Mesendoderm (in vitro differentiated cells): ENCODE data around the gene TBXAS1.

Experiments used
- DNase-seq: peaks from one replicate; pipeline ENCODE4 v3.0.0; 2013
- H2AK5ac ChIP-seq: 2 replicates; pipeline ENCODE4 v1.6.1; 2013; ENCODE audit warnings: low read length, inconsistent platforms
- H2BK120ac ChIP-seq: 2 replicates; pipeline ENCODE4 v1.6.1; 2013; ENCODE audit warnings: low read depth, mild to moderate bottlenecking, low read length, moderate library complexity, mixed read lengths
- H2BK15ac ChIP-seq: replicated peaks from 2 replicates; pipeline ENCODE4 v1.6.1; 2013; ENCODE audit warnings: low read depth, mild to moderate bottlenecking, moderate library complexity
- H2BK5ac ChIP-seq: 2 replicates; pipeline ENCODE4 v1.6.1; 2013; ENCODE audit warnings: low read length, inconsistent platforms
- H3K18ac ChIP-seq: 2 replicates; pipeline ENCODE4 v1.6.1; 2013; ENCODE audit warnings: mild to moderate bottlenecking, low read length, mixed read lengths
- H3K23ac ChIP-seq: one replicate; pipeline ENCODE4 v1.6.1; 2013; ENCODE audit warnings: low read length
- H3K27ac ChIP-seq: 2 replicates; pipeline ENCODE4 v1.5.1; 2013; ENCODE audit warnings: low read depth, mild to moderate bottlenecking, inconsistent platforms, low read length, moderate library complexity
- H3K27me3 ChIP-seq: 2 replicates; pipeline ENCODE4 v1.6.1; 2013; ENCODE audit warnings: low read length, control low read depth, mild to moderate bottlenecking, inconsistent platforms; ENCODE audit not compliant: insufficient read depth, poor library complexity
- H3K36me3 ChIP-seq: 2 replicates; pipeline ENCODE4 v1.6.1; 2013; ENCODE audit warnings: low read length, inconsistent platforms; ENCODE audit not compliant: control insufficient read depth, insufficient read depth
- H3K4ac ChIP-seq: one replicate; pipeline ENCODE4 v1.6.1; 2013; ENCODE audit warnings: low read depth, mild to moderate bottlenecking, low read length, moderate library complexity
- H3K4me1 ChIP-seq: 2 replicates; pipeline ENCODE4 v1.6.1; 2013; ENCODE audit warnings: low read depth, low read length, inconsistent platforms; ENCODE audit not compliant: control insufficient read depth
- H3K4me2 ChIP-seq: 2 replicates; pipeline ENCODE4 v1.6.1; 2013; ENCODE audit warnings: low read length
- H3K4me3 ChIP-seq: 2 replicates; pipeline ENCODE4 v1.5.1; 2013; ENCODE audit warnings: mild to moderate bottlenecking, low read length
- H3K56ac ChIP-seq: one replicate; pipeline ENCODE4 v1.6.1; 2013; ENCODE audit warnings: low read length
- H3K79me1 ChIP-seq: 2 replicates; pipeline ENCODE4 v1.6.1; 2013; ENCODE audit warnings: low read length, inconsistent platforms
- H3K79me2 ChIP-seq: 2 replicates; pipeline ENCODE4 v1.6.1; 2013; ENCODE audit warnings: mild to moderate bottlenecking, low read length; ENCODE audit not compliant: control insufficient read depth, insufficient read depth
- H3K9ac ChIP-seq: 2 replicates; pipeline ENCODE4 v1.6.1; 2013; ENCODE audit warnings: low read length, inconsistent platforms
- H4K5ac ChIP-seq: one replicate; pipeline ENCODE4 v1.6.1; 2013; ENCODE audit warnings: low read length
- H4K8ac ChIP-seq: one replicate; pipeline ENCODE4 v1.6.1; 2013; ENCODE audit warnings: low read depth, mild to moderate bottlenecking, control low read depth, low read length, moderate library complexity
- WGBS: extraction: QIAGEN DNeasy Blood & Tissue Kit; methylation state at CpG from one replicate; pipeline ENCODE4 v1.1.7; 2013; ENCODE audit warnings: low lambda C conversion rate, missing lambda C conversion rate; ENCODE audit not compliant: insufficient coverage; ENCODE audit errors: extremely low coverage; 5-methylcytosine and 5-hydroxymethylcytosine counted together

Gene TBXAS1

DNA sequence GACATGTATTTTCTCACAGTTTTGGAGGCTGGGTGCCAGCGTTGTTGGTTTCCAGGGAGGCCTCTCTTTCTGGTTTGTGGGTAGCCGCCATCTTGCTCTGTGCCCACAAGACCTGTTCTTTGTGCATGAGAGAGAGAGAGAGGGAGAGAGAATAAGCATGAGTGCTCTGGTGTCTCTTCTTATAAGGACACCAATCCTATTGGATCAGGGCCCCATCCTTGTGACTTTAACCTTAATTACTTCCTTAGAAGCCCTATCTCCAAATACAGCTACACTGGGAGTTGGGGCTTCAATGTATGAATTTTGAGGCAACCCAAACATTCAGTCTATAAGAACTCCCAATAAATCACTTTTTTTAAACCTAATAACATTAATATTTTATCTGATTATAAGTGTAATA is 119.1 kb downstream of the TBXAS1 start:
- H2BK120ac ChIP-seq: no peak overlapping the region
- WGBS: no CpG with 5 or more reads among the region's 2 CpGs
- no peak for DNase-seq
- H3K4me3 ChIP-seq: no peak overlapping the region
- no peak overlapping the region for H2AK5ac ChIP-seq
- no peak overlapping the region for H3K4ac ChIP-seq
- H4K5ac ChIP-seq: no peak overlapping the region
- H3K56ac ChIP-seq: no peak overlapping the region
- H3K79me2 ChIP-seq: no peaks in the 10 kb centered on the region
- H3K27me3 ChIP-seq: no peaks in the 10 kb centered on the region
- no peak overlapping the region for H2BK5ac ChIP-seq
- H3K4me2 ChIP-seq: no peak overlapping the region
- no peaks in the 10 kb centered on the region for H3K36me3 ChIP-seq
- H3K27ac ChIP-seq: no peak overlapping the region
- H3K18ac ChIP-seq: no peak overlapping the region
- H3K23ac ChIP-seq: no peak overlapping the region
- no peaks in the 10 kb centered on the region for H3K79me1 ChIP-seq
- H4K8ac ChIP-seq: no peak overlapping the region
- H3K4me1 ChIP-seq: no peaks in the 10 kb centered on the region
- no peak overlapping the region for H2BK15ac ChIP-seq
- H3K9ac ChIP-seq: no peak overlapping the region

DNA sequence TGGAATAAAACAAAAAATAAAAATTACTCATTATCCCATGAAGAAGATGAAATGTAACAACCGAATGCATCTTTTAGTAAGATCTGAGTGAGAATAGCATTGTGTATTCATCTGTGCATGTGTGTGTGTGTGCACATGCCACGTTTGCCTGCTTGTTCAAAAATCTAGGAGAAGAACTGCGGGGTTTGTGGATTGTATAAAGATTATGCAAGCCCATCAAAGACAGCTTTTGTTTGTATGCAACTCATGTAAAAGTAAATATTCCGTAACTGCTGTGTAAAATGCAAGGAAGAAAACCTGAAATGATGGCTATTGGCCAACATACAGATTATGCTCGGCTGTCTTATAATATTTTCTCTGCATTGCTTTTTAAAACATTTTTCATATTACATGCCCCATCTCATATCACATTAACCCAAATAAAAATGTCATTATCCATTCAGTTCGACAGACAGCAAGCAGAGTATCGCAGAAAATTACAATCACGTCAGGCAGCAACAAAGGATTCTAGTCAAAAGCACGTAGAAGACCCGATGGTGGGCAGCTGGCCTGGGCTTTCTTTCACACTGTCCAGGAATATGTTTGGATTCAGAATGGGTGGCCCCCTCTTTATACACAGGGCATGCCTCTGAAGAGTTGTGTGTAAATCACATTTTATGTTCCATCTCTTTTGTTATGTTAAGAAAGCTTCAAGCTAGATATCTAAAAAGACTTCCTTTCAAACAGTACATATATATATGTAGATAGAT is 119.7 kb downstream of the TBXAS1 start:
- no peak overlapping the region for H3K56ac ChIP-seq

DNA sequence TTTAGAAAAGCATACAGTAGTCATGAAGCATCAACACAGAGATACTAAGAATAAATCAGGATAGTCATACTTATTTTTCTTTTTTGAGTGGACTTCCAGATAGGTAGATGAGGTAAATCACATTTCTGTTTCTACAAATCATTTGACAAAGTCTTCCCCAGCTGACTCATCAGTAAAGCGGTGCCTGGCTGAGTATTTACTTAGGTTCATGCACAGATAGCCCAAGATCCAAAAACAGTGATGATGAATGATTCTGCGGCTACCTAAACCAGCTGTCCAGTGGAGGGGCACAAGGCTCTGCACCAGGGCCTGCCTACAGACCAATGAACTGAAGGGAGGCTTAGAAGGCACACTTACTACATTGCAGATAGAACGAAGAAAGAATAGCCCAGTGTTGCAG is 120.6 kb downstream of the TBXAS1 start:
- H3K4me1 ChIP-seq: no peaks in the 10 kb centered on the region
- H3K4ac ChIP-seq: no peak overlapping the region
- no peak overlapping the region for H3K4me2 ChIP-seq
- H3K27ac ChIP-seq: no peak overlapping the region
- no peaks in the 10 kb centered on the region for H3K79me1 ChIP-seq
- H2BK120ac ChIP-seq: no peak overlapping the region
- H2BK15ac ChIP-seq: no peak overlapping the region
- H3K56ac ChIP-seq: no peak overlapping the region
- no CpG with 5 or more reads among the region's 3 CpGs for WGBS
- no peak overlapping the region for H2AK5ac ChIP-seq
- H4K8ac ChIP-seq: no peak overlapping the region
- no peak overlapping the region for H4K5ac ChIP-seq
- no peaks in the 10 kb centered on the region for H3K79me2 ChIP-seq
- H3K36me3 ChIP-seq: no peaks in the 10 kb centered on the region
- H3K23ac ChIP-seq: no peak overlapping the region
- no peak overlapping the region for H2BK5ac ChIP-seq
- no peak overlapping the region for H3K4me3 ChIP-seq
- no peak for DNase-seq
- H3K18ac ChIP-seq: no peak overlapping the region
- H3K9ac ChIP-seq: no peak overlapping the region
- no peaks in the 10 kb centered on the region for H3K27me3 ChIP-seq

More for the DNA sequence above, 119.7 kb downstream of the TBXAS1 start:
- Histone ChIP-seq H3K4me1 (no peaks in the 10 kb centered on the region), H4K8ac (no peak overlapping the region), H3K4me3 (no peak overlapping the region), H3K27me3 (no peaks in the 10 kb centered on the region), H2BK15ac (no peak overlapping the region), H3K27ac (no peak overlapping the region), H4K5ac (no peak overlapping the region), H3K36me3 (no peaks in the 10 kb centered on the region), H3K4ac (no peak overlapping the region), H3K79me2 (no peaks in the 10 kb centered on the region), H3K18ac (no peak overlapping the region), H2BK5ac (no peak overlapping the region), H3K9ac (no peak overlapping the region), H3K79me1 (no peaks in the 10 kb centered on the region), H3K23ac (no peak overlapping the region), H2BK120ac (no peak overlapping the region), H3K4me2 (no peak overlapping the region), H2AK5ac (no peak overlapping the region)
- no peak for DNase-seq
- no CpG with 5 or more reads among the region's 10 CpGs for WGBS

DNA sequence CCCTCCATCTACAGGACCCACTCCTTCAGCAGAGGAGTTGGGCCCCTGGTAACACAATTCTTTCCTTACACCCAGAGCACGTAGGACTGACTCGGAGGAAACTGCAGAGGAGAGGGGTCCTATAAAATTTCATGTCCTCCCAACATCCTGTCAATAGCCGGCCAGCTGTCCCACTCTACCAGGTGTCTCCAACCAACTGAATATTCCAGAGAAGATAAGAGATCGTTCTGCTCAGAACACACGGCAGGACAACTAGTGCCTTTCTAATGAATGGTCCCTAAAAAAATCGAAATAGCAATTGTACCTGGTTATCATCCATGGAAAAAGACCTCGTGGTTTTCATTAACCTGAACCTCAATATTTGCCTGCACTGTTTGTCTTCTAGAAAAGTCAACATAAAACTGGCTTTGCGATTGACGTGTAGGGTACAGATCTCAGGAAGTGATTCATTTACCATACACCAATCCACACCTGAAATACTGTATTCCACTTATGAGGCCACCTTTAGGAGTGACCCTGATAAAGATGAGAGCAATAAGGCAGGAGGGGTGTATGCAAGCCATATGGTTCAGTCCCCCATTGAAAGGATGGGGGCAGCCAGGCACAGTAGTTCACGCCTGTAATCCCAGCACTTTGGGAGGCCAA is 121.9 kb downstream of the TBXAS1 start:
- Histone ChIP-seq H2BK5ac (no peak overlapping the region), H3K79me2 (no peaks in the 10 kb centered on the region), H4K5ac (no peak overlapping the region), H3K4me2 (no peak overlapping the region), H3K56ac (no peak overlapping the region), H3K36me3 (no peaks in the 10 kb centered on the region), H2BK15ac (no peak overlapping the region), H3K4me1 (no peaks in the 10 kb centered on the region), H3K18ac (no peak overlapping the region), H3K27me3 (no peaks in the 10 kb centered on the region), H3K4me3 (no peak overlapping the region), H3K4ac (no peak overlapping the region), H3K27ac (no peak overlapping the region), H3K9ac (no peak overlapping the region), H2BK120ac (no peak overlapping the region), H2AK5ac (no peak overlapping the region), H3K23ac (no peak overlapping the region), H3K79me1 (no peaks in the 10 kb centered on the region), H4K8ac (no peak overlapping the region)
- DNase-seq: no peak
- WGBS: no CpG with 5 or more reads among the region's 10 CpGs

DNA sequence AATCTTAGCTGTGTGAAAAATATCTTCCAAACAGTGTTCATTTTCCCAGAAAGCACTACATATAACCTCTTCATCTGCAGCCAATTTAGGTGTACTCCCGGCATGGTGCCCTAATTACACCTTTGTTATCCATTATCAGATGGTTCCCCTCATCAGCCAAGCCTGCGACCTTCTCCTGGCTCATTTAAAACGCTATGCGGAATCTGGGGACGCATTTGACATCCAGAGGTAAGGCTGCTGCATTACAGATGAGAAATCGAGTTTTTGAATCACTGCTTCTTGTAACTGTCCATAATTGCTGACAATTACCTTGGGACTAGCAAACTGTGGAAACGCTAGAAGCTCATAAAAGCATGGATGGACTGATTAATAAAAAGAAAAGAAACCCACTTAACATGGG is 124.2 kb downstream of the TBXAS1 start:
- no CpG with 5 or more reads among the region's 7 CpGs for WGBS
- no peak overlapping the region for H3K18ac ChIP-seq
- no peak overlapping the region for H3K27ac ChIP-seq
- H3K79me2 ChIP-seq: no peaks in the 10 kb centered on the region
- no peak overlapping the region for H3K9ac ChIP-seq
- H4K8ac ChIP-seq: no peak overlapping the region
- no peak overlapping the region for H3K4me2 ChIP-seq
- H3K27me3 ChIP-seq: no peaks in the 10 kb centered on the region
- no peak overlapping the region for H3K23ac ChIP-seq
- H2AK5ac ChIP-seq: no peak overlapping the region
- H3K36me3 ChIP-seq: no peaks in the 10 kb centered on the region
- no peak overlapping the region for H3K4me3 ChIP-seq
- no peak overlapping the region for H2BK15ac ChIP-seq
- DNase-seq: no peak
- H4K5ac ChIP-seq: no peak overlapping the region
- H3K4me1 ChIP-seq: no peaks in the 10 kb centered on the region
- H2BK120ac ChIP-seq: no peak overlapping the region
- H3K56ac ChIP-seq: no peak overlapping the region
- H3K79me1 ChIP-seq: no peaks in the 10 kb centered on the region
- no peak overlapping the region for H2BK5ac ChIP-seq
- H3K4ac ChIP-seq: no peak overlapping the region
